Kidney tubule cell (primary cell): ENCODE measurements around the gene TMEM140.

Experiments used
- DNase-seq: peaks from one replicate; pipeline ENCODE4 v3.0.0-alpha.2; 2018; ENCODE audit warnings: low spot score

Gene TMEM140

DNA sequence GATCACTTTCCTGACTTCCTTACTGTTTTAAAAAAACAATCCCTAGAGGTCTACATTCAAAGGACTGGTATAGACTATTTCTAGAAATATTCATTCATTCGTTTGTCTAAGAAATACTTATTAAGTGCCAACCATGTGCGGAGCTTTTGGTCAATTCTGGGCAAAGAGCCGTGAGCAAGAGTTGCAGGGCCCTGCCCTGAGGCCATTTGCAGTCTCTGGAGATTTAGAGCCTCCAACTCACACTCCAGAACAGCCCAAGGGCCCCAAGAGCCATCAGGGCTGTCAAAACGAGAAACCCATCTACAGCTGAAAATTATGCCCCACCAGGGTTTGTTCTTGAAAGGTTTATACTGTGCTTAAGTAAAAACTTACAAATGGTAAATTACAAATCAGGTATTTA is 47.3 kb downstream of the TMEM140 start:
- DNase-seq = no peak

DNA sequence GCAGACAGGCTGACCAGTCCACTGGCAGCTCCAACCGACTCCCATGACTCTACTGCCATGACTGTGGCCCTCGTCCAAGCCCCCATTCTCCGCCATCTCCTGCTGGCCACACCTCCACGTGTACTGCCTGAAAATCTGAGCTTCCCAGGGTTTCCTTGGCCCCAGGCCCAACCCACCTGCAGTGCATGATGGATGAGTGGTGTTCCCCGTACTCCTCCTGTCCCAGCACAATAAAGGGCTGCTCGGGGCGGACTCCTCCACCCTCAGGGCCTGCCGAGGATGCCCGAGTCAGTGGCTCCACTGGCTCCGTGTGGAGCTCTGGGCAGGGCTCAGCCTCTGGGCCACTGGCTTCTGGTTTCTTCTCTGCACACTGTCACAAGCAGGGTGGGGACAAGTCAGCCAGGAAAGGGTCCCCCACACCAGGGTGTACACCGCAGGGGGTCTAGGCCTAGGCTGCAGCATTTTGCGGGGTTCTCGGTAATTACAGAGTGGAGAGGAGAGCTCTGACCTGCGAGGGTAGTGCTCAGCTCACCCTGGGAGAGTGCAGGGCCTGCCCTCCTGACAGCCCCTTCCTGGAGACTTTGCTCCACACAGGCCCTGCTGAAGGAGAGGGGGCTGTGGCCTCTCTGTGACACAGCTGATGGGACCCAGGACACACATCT is 48.2 kb downstream of the TMEM140 start:
- DNase-seq = no peak

DNA sequence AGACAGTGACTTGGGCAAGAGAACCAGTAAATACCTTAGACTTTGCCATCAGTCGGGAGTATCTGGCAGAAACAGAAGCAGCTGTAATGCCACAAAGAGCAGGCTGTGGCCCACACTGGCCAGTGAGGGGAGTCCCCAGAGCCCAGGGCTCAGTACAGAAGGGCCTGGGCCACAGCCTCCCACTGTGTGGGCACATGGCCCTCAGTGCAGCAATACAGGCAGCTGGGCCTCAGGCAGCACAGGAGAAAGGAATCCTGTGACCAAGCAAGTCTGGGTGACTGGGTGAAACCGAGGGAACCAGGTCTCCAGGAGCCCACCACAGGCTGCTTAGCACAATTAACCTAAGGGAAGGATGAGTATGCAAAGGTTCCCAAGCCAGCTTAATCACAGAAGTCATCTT is 49.5 kb downstream of the TMEM140 start:
- DNase-seq = no peak

DNA sequence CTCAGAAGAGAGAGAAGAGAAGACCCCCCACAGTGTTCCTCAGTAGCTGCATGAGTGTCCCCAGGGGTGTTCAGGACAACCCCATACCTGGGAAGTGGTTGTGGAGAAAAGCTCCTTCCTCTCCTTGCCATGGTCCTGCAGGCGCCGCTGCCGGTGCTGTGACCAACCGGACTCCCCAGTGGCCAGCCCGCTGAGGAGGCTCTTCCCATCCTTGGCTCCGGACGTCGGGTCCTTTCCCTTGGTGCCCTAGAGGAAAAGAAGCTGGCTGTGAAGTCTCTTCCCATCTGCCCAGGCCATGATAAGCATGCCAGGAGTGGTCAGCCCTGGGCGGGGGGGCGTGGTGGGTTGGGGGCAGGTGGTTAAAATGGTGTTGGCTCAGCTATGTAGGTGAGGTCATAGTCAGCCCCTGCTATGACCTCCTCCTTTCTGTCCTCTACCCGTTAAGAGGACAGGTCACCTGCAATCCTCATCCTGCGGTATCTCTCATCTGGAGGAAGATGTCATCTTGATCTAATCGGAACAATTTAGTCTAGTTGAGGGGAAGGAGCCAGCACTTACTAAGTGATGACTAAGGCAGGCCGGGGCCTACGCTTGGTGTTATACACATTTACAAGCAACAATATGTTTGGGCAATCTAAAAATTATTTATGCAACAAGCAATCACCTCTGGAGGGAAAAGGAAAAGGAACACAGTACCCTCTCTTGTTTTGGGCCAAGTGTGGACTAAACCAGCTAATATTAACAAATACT is 50.2 kb downstream of the TMEM140 start:
- DNase-seq = no peak

DNA sequence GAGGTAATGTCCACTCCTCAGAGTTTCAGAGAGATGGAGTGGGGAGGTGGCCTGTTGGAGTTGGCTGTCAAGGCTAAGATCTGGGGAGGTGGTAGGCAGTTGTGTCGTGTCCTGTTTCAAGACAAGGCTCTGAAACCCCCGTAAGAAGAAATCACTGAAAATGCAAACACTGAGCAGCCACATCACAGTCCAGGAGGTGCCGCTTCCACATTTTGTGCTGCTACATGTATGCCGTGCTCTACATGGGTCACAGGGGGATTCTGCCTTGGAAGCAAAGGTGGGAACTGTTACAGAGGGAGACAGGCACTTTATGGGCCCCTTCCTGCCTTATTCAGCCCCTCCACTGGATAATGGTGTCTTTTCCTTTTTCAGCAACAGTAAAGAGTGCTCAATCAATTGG is 51.6 kb downstream of the TMEM140 start:
- DNase-seq = no peak

DNA sequence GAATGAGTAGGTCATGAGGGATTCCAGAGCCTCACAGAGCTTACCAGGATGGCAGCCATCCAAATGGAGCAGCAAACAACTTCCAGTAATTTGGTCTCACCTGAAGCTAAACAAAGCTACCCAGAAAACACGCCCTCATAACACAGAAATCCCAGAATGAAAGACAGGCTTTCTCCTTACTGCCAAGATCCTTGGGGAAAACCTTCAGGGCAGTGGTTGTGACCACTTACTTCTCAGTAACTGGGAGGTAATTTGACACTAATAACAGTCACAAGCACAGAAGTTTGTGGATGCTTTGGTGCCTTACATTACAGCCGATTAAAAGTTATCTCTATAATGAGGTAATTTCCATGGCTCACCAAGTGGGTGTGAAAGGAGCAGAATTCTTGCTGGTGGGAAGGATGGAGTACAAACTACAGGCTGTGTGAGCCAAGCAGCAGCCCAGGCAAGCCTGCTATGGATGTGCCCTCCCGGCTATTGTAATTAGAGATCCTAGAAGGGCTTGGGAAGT is 53.0 kb downstream of the TMEM140 start:
- DNase-seq = peak; percentile 51

DNA sequence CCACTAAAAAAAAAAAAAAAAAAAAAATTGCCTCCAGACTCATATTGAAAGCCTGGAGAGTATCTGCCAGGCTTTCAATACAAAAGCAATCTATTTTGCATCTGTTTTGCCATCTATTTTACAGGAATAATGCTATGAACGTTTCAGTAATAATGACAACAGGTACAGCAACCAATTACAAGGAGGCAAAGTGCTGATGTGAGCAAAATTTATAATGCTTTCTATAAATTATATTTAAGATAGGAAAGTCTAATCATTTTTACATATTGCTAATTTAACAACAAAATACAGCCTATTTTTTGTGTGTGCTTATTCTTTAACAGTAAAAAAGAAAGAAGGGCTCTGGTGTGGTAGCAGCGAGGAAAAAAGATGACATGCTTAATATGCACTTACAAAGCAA is 53.5 kb downstream of the TMEM140 start:
- DNase-seq = no peak

DNA sequence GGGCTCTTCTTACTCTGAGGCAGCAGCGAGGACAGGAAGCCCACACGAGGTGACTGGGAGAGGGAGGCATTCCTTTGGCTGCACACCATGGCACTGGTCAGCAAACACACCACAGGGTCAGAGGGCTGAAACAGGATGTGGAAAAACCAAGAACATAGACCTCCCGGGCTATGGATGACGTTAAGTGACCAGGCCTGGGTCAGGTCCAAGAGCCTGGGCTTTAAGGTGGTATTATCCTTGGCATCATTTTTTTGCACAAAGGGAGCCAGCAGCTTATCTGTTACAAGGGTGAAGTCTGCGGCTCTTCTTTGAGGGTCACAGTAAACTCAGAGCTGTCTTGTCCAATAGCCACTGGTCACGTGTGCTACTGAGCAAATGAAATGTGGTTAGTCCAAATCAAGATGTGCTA is 56.5 kb downstream of the TMEM140 start:
- DNase-seq = peak; percentile 92

DNA sequence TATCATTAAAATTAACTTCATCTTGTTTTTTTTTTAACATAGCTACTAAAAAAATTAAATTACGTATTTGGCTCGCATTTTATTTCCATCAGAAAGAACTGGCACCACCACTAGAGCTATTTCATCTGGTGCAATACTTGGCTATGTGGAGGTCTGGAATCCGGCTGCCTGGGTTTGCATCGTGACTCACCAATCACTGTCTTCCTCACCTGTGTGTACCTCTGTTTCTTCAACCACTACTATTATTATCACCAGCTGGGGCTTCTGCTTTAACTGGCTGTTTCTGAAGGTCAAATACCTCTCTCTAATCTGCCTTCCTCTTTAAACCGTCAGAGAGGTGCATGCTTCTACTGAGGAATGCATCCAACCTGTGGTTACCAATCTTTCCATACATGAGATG is 57.0 kb downstream of the TMEM140 start:
- peak; percentile 71 for DNase-seq

DNA sequence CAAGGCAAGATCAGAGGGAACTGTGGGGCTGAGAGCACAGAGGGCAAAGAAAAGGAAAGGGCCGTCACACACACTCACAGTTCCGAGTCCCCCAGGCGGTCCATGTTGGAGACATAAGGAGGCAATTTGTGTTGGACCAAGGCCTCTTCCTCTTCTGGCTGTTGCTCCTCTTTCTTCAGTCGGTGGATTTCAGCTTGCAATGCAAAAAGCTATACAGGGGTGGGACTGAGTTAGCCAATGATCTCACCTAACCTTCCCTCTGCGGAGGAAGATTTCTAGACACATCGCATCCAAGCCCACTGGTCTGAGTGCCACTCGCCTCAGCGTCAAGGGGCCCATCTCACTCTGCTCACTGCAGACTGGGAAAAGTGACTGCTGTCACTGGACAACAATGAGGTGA is 58.0 kb downstream of the TMEM140 start:
- DNase-seq = no peak

DNA sequence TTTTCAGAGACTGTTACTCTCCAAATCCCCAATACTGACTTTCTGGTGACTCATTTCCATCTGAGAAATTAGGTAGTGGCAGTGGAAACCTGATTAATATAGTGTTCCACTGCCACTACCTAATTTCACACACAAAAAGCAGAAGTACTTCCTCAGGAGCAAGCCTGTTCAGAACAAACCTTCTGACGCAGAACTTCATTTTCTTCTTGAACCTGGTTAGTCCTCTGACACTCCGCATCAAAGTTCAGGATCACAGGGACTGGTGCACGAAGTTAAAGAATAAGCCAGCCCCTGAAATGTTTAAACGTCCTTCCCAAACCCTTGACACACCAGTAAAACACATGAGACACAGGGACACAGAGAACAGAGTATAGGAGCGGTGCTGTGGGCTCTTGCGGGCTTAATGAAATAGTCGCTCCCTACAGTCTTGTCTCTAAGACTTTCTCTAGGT is 59.1 kb downstream of the TMEM140 start:
- DNase-seq = no peak

DNA sequence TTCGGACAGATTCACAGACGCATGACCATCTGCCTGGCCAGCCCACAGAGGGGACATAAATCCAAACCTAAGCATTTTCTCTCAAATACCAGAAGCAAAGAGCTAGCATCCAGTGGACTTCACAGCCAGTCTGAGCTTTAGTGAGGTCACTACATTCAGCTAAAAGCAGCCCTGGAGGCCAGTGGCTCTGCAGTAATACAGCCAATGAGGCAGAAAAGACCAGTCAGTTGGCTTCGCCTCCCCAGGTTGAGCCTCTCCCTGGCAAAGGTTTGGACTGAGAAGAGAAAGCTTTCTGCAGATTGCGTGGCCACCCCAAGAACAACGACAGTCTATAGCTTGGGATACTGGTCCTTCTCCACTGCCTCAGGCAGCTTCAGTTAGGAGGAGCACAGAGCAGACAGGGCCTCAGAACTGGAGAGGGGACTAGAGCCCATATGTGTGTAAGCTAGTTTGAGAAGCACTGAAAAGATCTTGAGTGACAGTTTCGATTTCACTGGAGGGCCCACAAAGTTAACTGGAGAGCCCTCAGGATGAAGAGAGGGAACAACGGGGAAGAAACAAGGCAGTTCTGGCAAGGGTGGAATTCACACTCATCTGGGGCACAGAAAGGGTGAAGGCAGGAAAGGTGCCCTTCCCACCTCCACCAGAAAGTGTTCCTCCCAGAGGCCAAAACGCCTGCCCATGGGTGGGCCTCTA is 59.7 kb downstream of the TMEM140 start:
- peak; percentile 74 for DNase-seq

DNA sequence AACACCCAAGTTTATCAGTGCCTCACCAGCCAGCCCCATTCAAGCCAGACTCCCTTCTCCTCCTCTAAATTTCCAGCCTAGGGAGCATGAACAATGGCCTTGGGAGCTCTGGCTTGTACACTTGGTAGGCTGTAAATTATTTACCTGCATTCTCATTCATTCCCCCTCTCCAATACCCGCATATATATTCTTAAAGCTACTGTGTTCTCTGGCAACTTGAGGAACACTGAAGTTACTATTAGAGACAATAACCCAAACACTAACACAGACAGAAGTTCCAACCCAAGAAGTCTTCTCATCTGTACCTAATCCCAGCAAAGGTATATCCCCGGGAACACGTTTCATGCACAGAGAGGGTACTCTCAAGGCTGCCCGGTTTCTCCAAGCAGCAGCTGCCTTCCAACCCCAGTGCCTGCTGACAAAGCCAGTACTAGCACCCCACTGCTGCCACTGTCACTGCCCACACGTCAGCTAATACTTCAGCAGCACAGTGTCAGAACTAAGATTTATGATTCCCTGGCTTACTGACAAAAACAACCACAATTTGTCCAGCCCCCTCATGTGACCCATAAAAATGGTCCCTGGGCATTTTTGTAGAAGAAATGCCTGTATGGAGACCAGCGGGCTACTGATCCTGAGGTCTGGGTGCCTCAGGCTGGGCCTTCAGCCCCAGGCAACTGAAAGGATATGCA is 60.4 kb downstream of the TMEM140 start:
- peak; percentile 87 for DNase-seq

DNA sequence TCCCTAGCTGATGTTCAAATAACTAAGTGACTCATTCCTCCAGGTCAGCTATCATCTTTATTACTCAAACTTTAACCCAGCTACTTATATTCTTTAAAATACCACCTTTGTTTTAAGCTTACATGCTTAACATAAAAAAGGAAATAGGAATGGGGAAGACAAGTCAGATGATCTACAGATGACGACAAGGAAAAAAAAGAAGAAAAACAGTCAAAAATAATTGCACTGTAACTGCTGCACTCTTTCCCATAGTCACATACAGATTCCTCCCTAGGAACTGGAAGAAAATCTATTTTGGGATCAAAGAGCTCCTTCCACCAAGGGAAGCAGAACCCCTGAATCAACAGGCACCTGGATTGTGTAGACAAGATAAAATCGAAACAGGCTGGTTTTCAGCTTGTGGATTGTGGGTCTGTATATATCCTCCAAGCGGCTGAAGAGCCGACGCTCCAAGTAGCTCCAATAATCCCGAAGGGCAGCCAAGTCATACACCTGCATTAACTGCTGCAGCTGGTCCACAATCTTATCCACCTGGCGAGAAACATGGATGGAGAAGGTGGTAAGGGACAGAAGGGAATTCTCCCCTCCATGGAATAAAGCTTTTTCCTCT is 61.5 kb downstream of the TMEM140 start:
- DNase-seq = peak; percentile 47

DNA sequence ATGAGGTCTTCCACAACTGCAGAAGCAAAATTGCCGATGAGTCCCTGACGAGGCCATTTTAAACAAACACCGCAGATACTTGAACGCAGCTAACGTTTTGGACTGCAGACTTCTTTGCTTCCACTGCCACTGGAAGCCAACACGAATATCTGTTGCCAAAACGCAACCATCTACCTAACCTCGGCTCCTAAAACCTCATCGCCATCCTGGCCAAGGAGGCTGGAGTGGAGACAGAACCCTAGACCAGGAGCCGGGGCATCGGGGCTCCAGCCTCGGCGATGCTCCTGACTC is 63.0 kb downstream of the TMEM140 start:
- DNase-seq = peak; percentile 44

DNA sequence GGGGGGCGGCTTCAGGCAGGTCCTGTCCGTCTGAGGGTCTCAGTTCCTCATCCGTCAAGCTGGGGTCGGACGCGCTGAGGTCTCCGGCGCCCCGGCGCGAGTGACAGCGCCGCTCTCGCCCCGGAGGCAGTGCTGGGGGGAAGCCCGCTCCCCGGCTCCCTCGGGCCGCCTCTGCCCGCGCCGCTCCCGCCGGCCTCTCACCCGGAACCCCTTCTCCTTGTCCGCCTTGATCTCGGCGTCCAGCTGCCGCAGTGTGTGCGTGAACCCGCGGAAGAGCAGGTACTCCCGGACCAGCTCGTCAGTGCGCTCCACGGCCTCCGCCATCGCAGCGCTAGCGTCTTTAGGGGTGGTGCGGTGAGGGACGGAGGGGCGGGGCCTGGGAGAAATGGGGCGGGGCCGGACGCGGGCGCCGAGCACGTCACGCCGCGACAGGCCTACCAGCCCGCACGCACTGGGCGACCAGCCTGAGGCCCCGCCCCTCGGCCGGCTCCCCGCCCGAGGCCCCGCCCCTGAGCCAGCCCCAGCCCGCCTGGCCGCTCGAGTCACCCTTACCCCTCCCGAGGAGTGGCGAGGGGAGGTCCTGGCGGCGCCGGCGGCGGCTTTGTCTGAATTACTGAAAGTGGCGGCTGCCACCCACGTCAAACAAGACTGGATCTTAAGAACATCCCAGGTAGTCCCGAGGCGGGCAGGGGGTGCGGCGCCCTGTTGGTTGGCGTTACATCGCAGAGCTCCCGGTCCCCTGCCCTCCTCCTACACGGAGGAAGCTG is 63.5 kb downstream of the TMEM140 start, which contains the start of gene WDR91:
Gene WDR91 (minus strand): TSS at position 348 of the 767 bp plus-strand sequence. CDS start 24 bp downstream, at position 324.
- DNase-seq = peak; percentile 95

DNA sequence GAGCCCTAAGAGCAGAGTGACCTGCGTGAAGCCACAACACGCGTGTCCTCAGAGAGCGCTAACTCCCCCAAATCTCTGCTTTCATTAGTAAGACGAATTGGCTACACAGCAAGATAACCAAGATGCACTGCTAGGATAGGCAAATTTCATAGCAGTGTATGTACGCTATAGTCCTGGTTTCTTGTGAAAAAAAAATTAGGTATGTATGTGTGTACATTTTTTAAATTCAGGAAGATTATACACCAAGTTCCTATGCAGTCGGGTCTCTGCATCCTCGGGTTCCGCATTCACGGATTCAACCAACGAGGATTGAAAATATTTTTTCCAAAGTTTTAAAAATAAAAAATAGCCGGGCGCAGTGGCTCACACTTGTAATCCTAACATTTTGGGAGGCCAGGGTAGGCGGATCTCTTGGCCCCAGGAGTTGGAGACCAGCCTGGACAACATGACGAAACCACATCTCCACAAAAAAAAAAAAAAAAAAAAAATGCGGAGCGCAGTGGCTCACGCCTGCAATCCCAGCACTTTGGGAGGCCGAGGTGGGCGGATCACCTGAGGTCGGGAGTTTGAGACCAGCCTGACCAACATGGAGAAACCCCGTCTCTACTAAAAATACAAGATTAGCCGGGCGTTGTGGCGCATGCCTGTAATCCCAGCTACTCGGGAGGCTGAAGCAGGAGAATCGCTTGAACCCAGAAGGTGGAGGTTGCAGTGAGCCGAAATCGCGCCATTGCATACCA is 64.2 kb downstream of the TMEM140 start:
- peak; percentile 12 for DNase-seq

DNA sequence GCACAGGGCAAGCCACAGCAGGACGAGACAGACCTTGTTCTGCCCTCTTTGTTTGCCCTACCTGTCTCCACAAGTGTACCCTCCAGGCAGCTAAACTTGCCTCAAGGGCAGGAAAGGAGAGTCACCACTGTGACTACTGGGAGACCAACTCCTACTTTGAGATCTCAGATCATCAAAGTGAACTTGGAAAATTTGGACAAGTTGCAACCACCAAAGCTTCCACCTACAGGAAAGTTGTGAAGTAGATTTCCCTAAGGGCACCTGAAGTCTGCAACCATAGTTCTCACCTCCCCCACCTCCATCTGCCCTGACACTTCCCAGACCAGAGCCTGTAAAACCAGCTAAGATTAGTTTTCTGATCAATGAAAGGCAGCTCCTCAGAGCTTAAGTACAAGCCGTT is 66.0 kb downstream of the TMEM140 start:
- no peak for DNase-seq

DNA sequence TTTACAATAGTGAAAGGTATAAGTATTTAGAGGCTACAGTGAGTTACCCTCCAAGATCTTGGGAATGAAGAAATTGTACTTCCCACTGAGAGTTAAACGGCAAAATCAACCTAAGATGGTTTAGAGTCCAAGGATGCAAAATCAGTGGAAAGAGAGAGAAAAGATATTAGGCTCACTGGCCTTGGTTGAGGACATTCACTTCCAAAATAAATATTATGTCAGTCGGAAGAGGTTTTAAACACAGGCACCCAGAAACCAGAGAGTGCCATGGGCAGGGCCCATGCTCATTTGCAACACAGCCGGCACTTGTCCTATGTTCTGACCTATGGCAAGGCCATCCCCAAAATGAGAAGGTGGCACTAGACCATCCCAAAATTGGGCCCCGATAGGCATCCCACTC is 67.3 kb downstream of the TMEM140 start:
- no peak for DNase-seq

DNA sequence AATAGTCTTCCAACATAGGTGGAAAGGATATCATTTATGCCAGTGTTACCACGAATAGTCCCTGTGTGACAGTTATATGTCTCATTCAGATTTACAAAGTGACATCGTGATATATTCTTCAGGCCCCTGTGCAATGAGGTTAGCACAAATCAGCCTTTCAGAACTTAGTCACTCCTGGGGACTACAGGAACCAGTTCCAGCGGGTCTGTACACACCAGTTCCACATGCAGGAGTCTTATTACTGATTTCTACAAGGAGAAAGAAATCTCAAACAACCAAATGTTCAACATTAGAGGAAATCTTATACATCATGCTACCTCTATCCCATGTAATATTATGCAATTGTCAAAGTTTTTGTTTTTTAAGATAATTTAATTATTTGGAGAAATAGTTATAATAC is 67.8 kb downstream of the TMEM140 start:
- DNase-seq = peak; percentile 20
